ENCODE measurements around the gene PRR23E.

The PRR23E gene

GRCh38 chr3:127192576-127193232 lies at the start of gene PRR23E:
Gene PRR23E (plus strand): TSS chr3:127193131. CDS start chr3:127196686, 3,555 bp downstream.
- DNase-seq = no peak

GRCh38 chr3:127143172-127143571 lies 49.8 kb upstream of the PRR23E start:
- no peak for DNase-seq

GRCh38 chr3:127144631-127145030 lies 48.3 kb upstream of the PRR23E start:
- DNase-seq = no peak

- no peak for DNase-seq
These were observed 47.7 kb upstream of the PRR23E start for GRCh38 chr3:127145266-127145665.

GRCh38 chr3:127147291-127147885 lies 45.5 kb upstream of the PRR23E start:
- no peak for DNase-seq

GRCh38 chr3:127149621-127150310 lies 43.2 kb upstream of the PRR23E start:
- no peak for DNase-seq

- DNase-seq = no peak
These were observed 42.2 kb upstream of the PRR23E start for GRCh38 chr3:127150513-127151250.

GRCh38 chr3:127151251-127151564 lies 41.7 kb upstream of the PRR23E start:
- no peak for DNase-seq

GRCh38 chr3:127151992-127152650 lies 40.8 kb upstream of the PRR23E start:
- DNase-seq = no peak

GRCh38 chr3:127152684-127153505 lies 40.0 kb upstream of the PRR23E start:
- DNase-seq = no peak

- no peak for DNase-seq
These were observed 39.5 kb upstream of the PRR23E start for GRCh38 chr3:127153506-127153815.

- DNase-seq = no peak
These were observed 36.4 kb upstream of the PRR23E start for GRCh38 chr3:127156338-127157050.

GRCh38 chr3:127157171-127157828 lies 35.6 kb upstream of the PRR23E start:
- DNase-seq = peak; percentile 57

- no peak for DNase-seq
These were observed 34.2 kb upstream of the PRR23E start for GRCh38 chr3:127158614-127159229.

GRCh38 chr3:127159543-127159942 lies 33.4 kb upstream of the PRR23E start:
- no peak for DNase-seq

GRCh38 chr3:127161236-127161635 lies 31.7 kb upstream of the PRR23E start:
- no peak for DNase-seq

GRCh38 chr3:127161973-127162579 lies 30.9 kb upstream of the PRR23E start:
- no peak for DNase-seq

- DNase-seq = no peak
These were observed 29.8 kb upstream of the PRR23E start for GRCh38 chr3:127162947-127163645.

- no peak for DNase-seq
These were observed 28.3 kb upstream of the PRR23E start for GRCh38 chr3:127164615-127165014.

- DNase-seq = no peak
These were observed 27.9 kb upstream of the PRR23E start for GRCh38 chr3:127165036-127165435.
